Measurements from ENCODE around the gene ZXDC. TPM values are rescaled to one million over a fixed set of nuclear protein-coding genes. Genes with fewer than 3 reads are reported as not detected.

ZXDC gene
- total and polyA plus RNA-seq, 2 donors (not counting 3 experiments of a cell fraction or from before 2014, with no cell fraction given) = 15.2 to 22.6 TPM

- no peak overlapping the region for H2AFZ ChIP-seq (ENCODE audit: low read depth, low read length)
- no peak overlapping the region for H3K4me3 ChIP-seq (replicated peaks in 1 of 3; ENCODE audit: insufficient read depth in 1 of 3, low read depth in 1 of 3, low read length in 3 of 3)
- H3K9me3 ChIP-seq (replicated peaks; ENCODE audit: control insufficient read depth, insufficient read depth, low read length) = no peaks in the 10 kb centered on the region
- H3K36me3 ChIP-seq (ENCODE audit: control insufficient read depth in 2 of 2, extremely low read depth in 1 of 2, insufficient read depth in 2 of 2, low read length in 2 of 2) = no peaks in the 10 kb centered on the region
- H3K9me1 ChIP-seq (replicated peaks; ENCODE audit: control insufficient read depth, extremely low read depth, insufficient read depth, low read length) = no peaks in the 10 kb centered on the region
- H3K9ac ChIP-seq (replicated peaks; ENCODE audit: extremely low read depth, insufficient read depth, low read length) = no peak overlapping the region
- no peak for DNase-seq (ENCODE audit: low read depth, low spot score)
- ChIA-PET CTCF (interaction anchor here (1.0 to 1.6 kb wide), 3 partner anchors 20 to 1051 kb away, joined by 3 to 5 read pairs (median 3); partner anchors contain the start of gene ZXDC), POLR2A (no interaction called here)
- no TSS peak for BruUV-seq (replicated peaks)
- dilution Hi-C loops (cut with MboI; ENCODE audit: extremely low pct_ligation_motif_present, low sequenced_read_pairs) (no loop called here), intact Hi-C loops (cut with micrococcal nuclease) (no loop called here)
- no peaks in the 10 kb centered on the region for H3K79me2 ChIP-seq (ENCODE audit: control insufficient read depth, insufficient read depth, low read length)
- TF ChIP-seq EZH2 (IDR thresholded peaks at IDR 0.05; ENCODE audit: borderline replicate concordance, low read depth, low read length, severe bottlenecking) (no peak), GATA2 (IDR thresholded peaks at IDR 0.05; ENCODE audit: insufficient read depth, insufficient read length, low read depth, low read length) (no peak), POLR2AphosphoS5 (IDR thresholded peaks at IDR 0.05; ENCODE audit: insufficient read depth, low read depth, low read length) (no peak), POLR2A (IDR thresholded peaks at IDR 0.05; ENCODE audit: low read depth, low read length) (no peak)
- no peaks in the 10 kb centered on the region for H3K4me1 ChIP-seq (ENCODE audit: control insufficient read depth, extremely low read depth, insufficient read depth, low read length)
- no peak overlapping the region for H3K4me2 ChIP-seq (ENCODE audit: insufficient read depth, low read length)
- no peak overlapping the region for H3K27ac ChIP-seq (ENCODE audit: insufficient read depth, low read depth, low read length)
- H4K20me1 ChIP-seq (replicated peaks; ENCODE audit: control insufficient read depth, extremely low read depth, insufficient read depth, low read length) = no peaks in the 10 kb centered on the region
- FAIRE-seq = no peak
- no peaks in the 10 kb centered on the region for H3K27me3 ChIP-seq (ENCODE audit: control insufficient read depth in 2 of 2, insufficient read depth in 2 of 2, low read length in 2 of 2)
Measured at GRCh38 chr3:126495786-126496185, 20.1 kb upstream of the ZXDC start.

- Histone ChIP-seq H3K4me1 (ENCODE audit: control insufficient read depth, extremely low read depth, insufficient read depth, low read length) (no peaks in the 10 kb centered on the region), H3K9ac (replicated peaks; ENCODE audit: extremely low read depth, insufficient read depth, low read length) (no peak overlapping the region), H3K79me2 (ENCODE audit: control insufficient read depth, insufficient read depth, low read length) (no peaks in the 10 kb centered on the region), H3K4me3 (replicated peaks in 1 of 3; ENCODE audit: insufficient read depth in 1 of 3, low read depth in 1 of 3, low read length in 3 of 3) (no peak overlapping the region), H4K20me1 (replicated peaks; ENCODE audit: control insufficient read depth, extremely low read depth, insufficient read depth, low read length) (no peaks in the 10 kb centered on the region), H3K9me1 (replicated peaks; ENCODE audit: control insufficient read depth, extremely low read depth, insufficient read depth, low read length) (no peaks in the 10 kb centered on the region), H3K36me3 (ENCODE audit: control insufficient read depth in 2 of 2, extremely low read depth in 1 of 2, insufficient read depth in 2 of 2, low read length in 2 of 2) (no peaks in the 10 kb centered on the region), H2AFZ (ENCODE audit: low read depth, low read length) (no peak overlapping the region), H3K4me2 (ENCODE audit: insufficient read depth, low read length) (no peak overlapping the region), H3K27me3 (ENCODE audit: control insufficient read depth in 2 of 2, insufficient read depth in 2 of 2, low read length in 2 of 2) (peaks cover 0 to 1% of the 10 kb centered on the region in 2 experiments), H3K9me3 (replicated peaks; ENCODE audit: control insufficient read depth, insufficient read depth, low read length) (no peaks in the 10 kb centered on the region), H3K27ac (ENCODE audit: insufficient read depth, low read depth, low read length) (no peak overlapping the region)
- intact Hi-C loops (cut with micrococcal nuclease) (no loop called here), dilution Hi-C loops (cut with MboI; ENCODE audit: extremely low pct_ligation_motif_present, low sequenced_read_pairs) (no loop called here)
- FAIRE-seq (no peak), DNase-seq (ENCODE audit: low read depth, low spot score) (no peak)
- CTCF ChIA-PET = interaction anchor here (1.6 kb wide), 1 partner anchor 19 kb away, joined by 3 read pairs; the partner anchor contains the start of gene ZXDC
- no peak for TF ChIP-seq POLR2AphosphoS5 (IDR thresholded peaks at IDR 0.05; ENCODE audit: insufficient read depth, low read depth, low read length)
- TF ChIP-seq FOS (IDR thresholded peaks at IDR 0.05; ENCODE audit: borderline replicate concordance, insufficient read depth, low read length) = no peak
- no peak for TF ChIP-seq CTCF (IDR thresholded peaks at IDR 0.05; ENCODE audit: extremely low read depth in 1 of 2, insufficient read depth in 1 of 2, low read depth in 1 of 2, low read length in 2 of 2)
- TF ChIP-seq EZH2 (IDR thresholded peaks at IDR 0.05; ENCODE audit: borderline replicate concordance, low read depth, low read length, severe bottlenecking) = no peak
- no peak for TF ChIP-seq JUN (IDR thresholded peaks at IDR 0.05; ENCODE audit: borderline replicate concordance, insufficient read depth, insufficient read length, low read depth)
- TF ChIP-seq MAX (IDR thresholded peaks at IDR 0.05; ENCODE audit: insufficient read depth, insufficient read length) = no peak
- POLR2A ChIA-PET = no interaction called here
- no TSS peak for BruUV-seq (replicated peaks)
Measured at GRCh38 chr3:126494970-126495230, 19.2 kb upstream of the ZXDC start.

Measured in endothelial cell of umbilical vein (primary cell).